ENCODE measurements around the gene ACTR6. TPM values are rescaled to one million over a fixed set of nuclear protein-coding genes. Genes with fewer than 3 reads are reported as not detected.
"Not testable (repeated sequence)": the region's sequence is repeated elsewhere in the genome, so short reads cannot be mapped to it uniquely, and the experiment has no call there.

The ACTR6 gene
- total RNA-seq, 4 donors from 2014 or later, result 7.6 to 24.7 (median 16.7) TPM

GRCh38 chr12:100186071-100186470 lies 14.5 kb upstream of the ACTR6 start:
- intact Hi-C loops (cut with DNase I; ENCODE audit: low total_unique reads), result no loop called here
- no peak overlapping the region for H3K4me3 ChIP-seq (ENCODE audit: low read depth, poor library complexity, severe bottlenecking)
- DNase-seq (ENCODE audit: low spot score in 2 of 2), result no peak
- WGBS, 2 donors, result 27 to 29% methylated on average over 6 of the region's 6 CpGs
- TF ChIP-seq CTCF (IDR thresholded peaks at IDR 0.05), result no peak
- TF ChIP-seq POLR2A (IDR thresholded peaks at IDR 0.05), result no peak

GRCh38 chr12:100187068-100187467 lies 13.5 kb upstream of the ACTR6 start:
- intact Hi-C loops (cut with DNase I; ENCODE audit: low total_unique reads), result no loop called here
- TF ChIP-seq POLR2A (IDR thresholded peaks at IDR 0.05), result no peak
- TF ChIP-seq CTCF (IDR thresholded peaks at IDR 0.05), result no peak
- 82 to 90% methylated on average over 5 of the region's 5 CpGs for WGBS, 2 donors
- DNase-seq (ENCODE audit: low spot score in 2 of 2), result no peak
- no peak overlapping the region for H3K4me3 ChIP-seq (ENCODE audit: low read depth, poor library complexity, severe bottlenecking)

GRCh38 chr12:100187857-100188519 lies 12.6 kb upstream of the ACTR6 start:
- intact Hi-C loops (cut with DNase I; ENCODE audit: low total_unique reads), result no loop called here
- DNase-seq (ENCODE audit: low spot score in 2 of 2), result no peak
- 93 to 96% methylated on average over 5 of the region's 5 CpGs for WGBS, 2 donors

GRCh38 chr12:100188888-100189635 lies 11.6 kb upstream of the ACTR6 start:
- DNase-seq (ENCODE audit: low spot score in 2 of 2); H3K4me3 ChIP-seq (ENCODE audit: low read depth, poor library complexity, severe bottlenecking); intact Hi-C loops (cut with DNase I; ENCODE audit: low total_unique reads): not testable (repeated sequence)
- 90 to 91% methylated on average over 11 of the region's 11 CpGs for WGBS, 2 donors

More at GRCh38 chr12:100187857-100188519, 12.6 kb upstream of the ACTR6 start:
- TF ChIP-seq CTCF (IDR thresholded peaks at IDR 0.05), result no peak
- no peak for TF ChIP-seq POLR2A (IDR thresholded peaks at IDR 0.05)
- H3K4me3 ChIP-seq (ENCODE audit: low read depth, poor library complexity, severe bottlenecking), result no peak overlapping the region

GRCh38 chr12:100189636-100190394 lies 10.8 kb upstream of the ACTR6 start:
- WGBS, 2 donors, result 83 to 92% methylated on average over 12 to 13 of the region's 13 CpGs
- H3K4me3 ChIP-seq (ENCODE audit: low read depth, poor library complexity, severe bottlenecking), result no peak overlapping the region
- intact Hi-C loops (cut with DNase I; ENCODE audit: low total_unique reads), result no loop called here
- TF ChIP-seq POLR2A (IDR thresholded peaks at IDR 0.05) (no peak), CTCF (IDR thresholded peaks at IDR 0.05) (no peak)
- DNase-seq (ENCODE audit: low spot score in 2 of 2), result no peak

- intact Hi-C loops (cut with DNase I; ENCODE audit: low total_unique reads), result no loop called here
- TF ChIP-seq POLR2A (IDR thresholded peaks at IDR 0.05) (no peak), CTCF (IDR thresholded peaks at IDR 0.05) (no peak)
- 68 to 80% methylated on average over 1 of the region's 1 CpG for WGBS, 2 donors
- no peak for DNase-seq (ENCODE audit: low spot score in 2 of 2)
- H3K4me3 ChIP-seq (ENCODE audit: low read depth, poor library complexity, severe bottlenecking), result no peak overlapping the region
Observed at GRCh38 chr12:100193085-100193484, 7.5 kb upstream of the ACTR6 start.
